Dermis microvascular lymphatic vessel endothelial cell (primary cell): ENCODE results near the gene PWWP2B. TPM values are rescaled to one million over a fixed set of nuclear protein-coding genes. Genes with fewer than 3 reads are reported as not detected.

Source experiments
- DNase-seq, 2 donors: peaks; one replicate each; pipeline versions ENCODE4 v3.0.0 to v3.0.0-alpha.2; 2010; ENCODE audit warnings: low read depth in 2 of 2
- total RNA-seq: library from RNA; depleted of rRNA; stranded (reverse); fragments of >200 nt; gene quantifications from 2 replicates; pipeline ENCODE4 v1.2.1, GENCODE V29; 2014

The PWWP2B gene
- 9.4 and 13.5 TPM in 2 replicates for total RNA-seq

- DNase-seq: peak in 1 of 2 donors; percentile 49
These were observed at the start of gene PWWP2B for GRCh38 chr10:132397036-132397541. Gene PWWP2B, plus strand, starts transcription at chr10:132397200. Its CDS starts 27 bp downstream, at chr10:132397227.

DNA sequence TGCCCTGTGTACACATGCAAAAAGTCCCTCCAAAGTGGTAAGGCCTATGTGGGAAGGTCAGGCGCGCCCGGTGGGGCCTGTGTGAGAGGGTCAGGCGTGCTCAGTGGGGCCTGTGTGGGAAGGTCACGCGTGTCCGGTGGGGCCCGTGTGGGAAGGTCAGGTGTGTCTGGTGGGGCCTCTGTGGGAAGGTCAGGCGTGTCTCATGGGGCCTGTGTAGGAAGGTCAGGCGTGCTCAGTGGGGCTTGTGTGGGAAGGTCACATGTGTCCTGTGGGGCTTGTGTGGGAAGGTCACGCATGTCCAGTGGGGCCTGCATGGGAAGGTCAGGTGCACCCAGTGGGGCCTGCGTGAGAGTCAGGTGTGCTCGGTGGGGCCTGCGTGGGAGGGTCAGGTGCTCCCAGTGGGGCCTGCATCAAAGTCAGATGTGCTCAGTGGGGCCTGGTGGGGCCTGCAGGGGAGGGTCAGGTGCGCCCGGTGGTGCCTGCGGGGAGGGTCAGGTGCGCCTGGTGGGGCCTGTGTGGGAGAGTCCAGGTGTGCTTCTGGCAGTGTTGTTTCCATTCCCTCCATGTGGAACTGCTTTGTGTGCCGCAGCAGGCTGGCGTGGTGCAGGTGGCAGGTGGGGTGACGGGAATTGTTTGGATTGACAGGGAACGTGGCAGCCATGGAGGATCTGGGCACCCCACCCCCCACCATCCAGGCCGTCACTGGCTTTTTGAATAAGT is 49.6 kb upstream of the PWWP2B start:
- no peak for DNase-seq

DNA sequence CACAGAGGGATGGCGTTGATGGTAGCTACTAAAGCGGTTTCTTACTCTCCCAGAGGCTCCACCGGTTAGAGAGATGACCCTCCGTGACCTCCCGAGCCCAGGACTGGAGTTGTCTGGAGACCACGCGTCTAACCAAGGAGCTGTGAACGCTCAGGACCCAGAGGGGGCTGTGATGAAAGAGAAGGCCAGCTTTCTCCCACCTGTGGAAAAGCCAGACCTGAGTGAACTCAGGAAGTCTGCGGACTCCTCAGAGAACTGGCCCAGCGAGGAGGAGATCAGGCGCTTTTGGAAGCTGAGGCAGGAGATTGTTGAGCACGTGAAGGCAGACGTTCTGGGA is 49.1 kb upstream of the PWWP2B start:
- no peak for DNase-seq

- DNase-seq: no peak
These were observed 47.2 kb upstream of the PWWP2B start for GRCh38 chr10:132349766-132350165.

DNA sequence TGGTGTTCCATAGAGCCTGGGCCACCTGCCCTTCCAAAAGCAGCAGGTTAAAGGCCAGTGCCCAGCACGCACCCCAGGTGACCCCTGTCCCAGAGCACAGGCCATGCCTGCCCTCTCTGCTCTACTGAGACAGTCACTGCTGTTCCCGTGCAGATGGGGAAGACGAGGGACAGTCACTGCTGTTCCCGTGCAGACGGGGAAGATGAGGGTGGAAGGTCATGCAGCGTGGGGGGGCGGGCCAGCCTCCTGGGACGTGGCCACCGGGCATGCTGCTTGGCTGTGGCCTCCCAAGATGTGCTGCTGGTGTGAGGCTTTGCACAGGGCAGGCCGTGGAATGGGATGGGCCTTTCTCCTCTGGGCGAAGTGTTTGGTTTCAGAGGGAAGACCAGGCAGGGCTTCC is 46.6 kb upstream of the PWWP2B start:
- DNase-seq: no peak

GRCh38 chr10:132350946-132351345 is 46.1 kb upstream of the PWWP2B start:
- no peak for DNase-seq

DNA sequence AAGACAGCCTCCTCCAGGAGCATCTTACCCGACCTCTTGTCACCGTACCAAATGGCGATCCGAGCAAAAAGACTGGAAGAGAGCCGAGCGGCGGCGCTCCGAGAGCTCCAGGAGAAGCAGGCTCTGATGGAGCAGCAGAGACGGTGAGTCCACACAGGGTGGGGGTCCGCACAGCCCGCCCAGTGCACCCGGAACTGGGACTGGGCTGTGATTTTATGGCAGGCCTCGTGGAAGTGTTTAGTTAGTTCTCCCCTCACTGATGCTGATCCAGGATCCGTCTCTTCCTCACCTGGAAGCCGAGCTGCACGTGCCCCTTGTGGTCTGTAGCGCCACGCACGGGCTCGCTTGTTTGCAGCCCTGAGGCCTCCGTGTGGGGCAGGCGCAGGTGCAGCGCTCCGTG is 45.4 kb upstream of the PWWP2B start:
- no peak for DNase-seq

- DNase-seq: peak; percentile 16 to 59
These were observed 44.3 kb upstream of the PWWP2B start for GRCh38 chr10:132352462-132353308.

- DNase-seq: no peak
These were observed 43.3 kb upstream of the PWWP2B start for GRCh38 chr10:132353456-132354355.

DNA sequence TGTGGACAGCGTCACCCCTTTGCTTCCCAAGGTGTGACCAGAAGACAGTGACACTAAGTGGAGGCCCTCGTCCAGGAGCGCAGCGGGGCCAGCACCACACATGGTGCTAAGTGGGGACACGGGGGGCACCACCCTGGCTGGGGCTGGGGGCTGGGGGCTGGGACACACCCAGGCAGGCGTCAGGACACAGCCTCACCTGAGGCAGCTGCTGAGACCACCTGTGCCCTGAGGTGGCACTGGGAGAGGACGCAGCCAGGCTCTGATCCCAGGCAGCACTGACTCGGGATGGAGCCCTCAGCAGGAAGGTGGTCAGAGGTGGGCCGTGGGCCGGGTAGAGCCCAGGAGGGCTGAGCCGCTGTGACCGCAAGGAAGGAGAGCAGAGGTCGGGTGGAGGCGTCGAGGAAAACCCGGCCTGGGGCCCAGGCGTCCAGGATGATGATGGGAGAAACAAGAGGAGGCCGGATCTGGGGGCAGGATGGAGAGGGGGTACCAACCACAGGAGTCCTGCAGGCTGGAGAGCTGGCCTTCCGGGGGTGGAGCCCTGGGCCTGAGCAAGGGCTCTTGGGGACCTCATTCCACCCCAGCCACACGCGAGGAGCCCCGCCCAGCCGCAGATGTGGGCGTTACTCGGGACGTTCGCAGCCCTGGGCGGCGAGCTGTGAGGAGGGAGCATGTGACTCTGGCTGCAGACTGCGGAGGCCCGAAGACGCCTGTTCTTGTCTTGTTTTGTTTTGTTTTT is 42.5 kb upstream of the PWWP2B start:
- no peak for DNase-seq

DNA sequence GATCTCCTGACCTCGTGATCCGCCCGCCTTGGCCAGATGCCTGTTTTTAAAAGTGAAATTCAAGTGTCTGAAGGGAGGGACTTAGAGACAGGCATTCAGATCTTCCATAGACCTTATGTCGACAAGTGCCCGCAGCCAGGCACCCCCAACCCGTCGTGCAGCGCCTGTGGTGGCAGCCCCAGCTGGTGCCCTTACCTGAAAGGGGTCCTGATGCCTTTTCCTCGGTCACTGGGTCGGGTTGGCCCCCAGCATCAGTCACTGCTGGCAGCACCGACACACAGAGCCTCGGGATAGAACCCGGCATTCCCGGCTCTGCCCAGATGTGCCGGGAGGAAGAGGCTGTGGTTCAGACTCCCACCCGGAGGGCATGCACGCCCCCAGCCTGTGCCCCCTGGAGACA is 41.7 kb upstream of the PWWP2B start:
- DNase-seq: no peak

- DNase-seq: no peak
These were observed 41.2 kb upstream of the PWWP2B start for GRCh38 chr10:132355754-132356153.

DNA sequence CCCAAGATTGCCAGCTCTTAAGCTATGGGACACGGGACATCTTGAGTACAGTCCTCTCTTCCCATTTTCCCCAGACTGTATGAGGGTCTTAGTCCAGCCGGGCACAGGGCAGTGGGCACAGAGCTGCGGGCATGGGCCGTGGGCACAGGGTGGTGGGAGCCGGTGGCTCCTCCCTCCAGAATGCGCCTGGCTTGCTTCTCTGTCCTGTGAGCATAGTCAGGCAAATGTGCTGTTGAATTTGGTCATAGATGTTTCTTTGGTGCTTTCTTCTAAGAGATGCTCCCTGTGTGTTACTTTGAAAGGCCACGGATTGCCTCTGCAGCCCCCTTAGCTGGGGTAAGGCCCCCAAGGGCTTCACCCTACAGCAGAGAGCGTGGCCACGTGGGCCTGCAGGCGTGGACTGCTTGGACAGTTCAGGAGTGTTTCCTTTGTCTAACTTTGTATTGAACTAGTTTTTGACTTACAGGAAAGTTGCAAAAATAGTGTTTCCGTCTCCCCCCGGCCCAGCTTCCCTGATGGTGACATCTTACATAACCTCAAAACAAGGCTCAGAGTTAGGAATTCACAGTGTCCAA is 40.3 kb upstream of the PWWP2B start:
- DNase-seq: no peak

GRCh38 chr10:132357286-132358058 is 39.5 kb upstream of the PWWP2B start:
- no peak for DNase-seq

DNA sequence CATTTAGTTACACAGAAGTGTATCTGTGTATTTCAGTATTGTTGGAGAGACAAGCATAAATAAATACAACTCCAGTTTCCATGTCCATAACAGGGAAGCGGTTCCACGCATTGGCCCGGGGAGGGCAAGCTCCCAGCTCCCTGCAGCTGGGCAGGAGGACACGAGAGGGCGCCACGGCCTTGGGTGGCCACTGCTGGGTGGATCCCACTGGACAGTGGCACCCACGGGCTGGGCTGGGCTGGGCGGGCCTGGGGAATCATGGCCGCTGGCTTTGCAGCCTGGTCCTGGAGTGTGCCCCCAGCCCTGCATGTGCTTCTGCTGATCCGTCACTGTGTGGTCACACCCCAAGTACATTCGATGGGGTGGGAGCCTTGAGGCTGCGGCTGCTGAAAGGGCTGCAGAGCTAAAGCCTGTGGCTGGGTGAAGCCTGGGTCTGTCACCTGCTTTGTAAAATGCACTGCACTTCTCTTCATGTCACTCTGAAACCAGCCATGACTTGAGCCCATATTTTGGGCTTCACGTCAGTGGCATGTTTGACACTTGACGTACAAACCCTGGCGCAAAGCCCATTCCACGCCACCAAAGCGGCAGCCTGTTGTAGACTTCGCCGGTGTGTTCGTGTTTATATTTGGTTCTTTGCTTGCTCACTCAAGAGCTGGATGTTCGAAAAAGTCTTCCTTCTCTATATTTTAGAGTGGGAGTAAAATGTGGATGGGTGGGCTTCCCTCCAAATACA is 37.5 kb upstream of the PWWP2B start:
- no peak for DNase-seq

- DNase-seq: no peak
These were observed 36.1 kb upstream of the PWWP2B start for GRCh38 chr10:132360766-132361447.

DNA sequence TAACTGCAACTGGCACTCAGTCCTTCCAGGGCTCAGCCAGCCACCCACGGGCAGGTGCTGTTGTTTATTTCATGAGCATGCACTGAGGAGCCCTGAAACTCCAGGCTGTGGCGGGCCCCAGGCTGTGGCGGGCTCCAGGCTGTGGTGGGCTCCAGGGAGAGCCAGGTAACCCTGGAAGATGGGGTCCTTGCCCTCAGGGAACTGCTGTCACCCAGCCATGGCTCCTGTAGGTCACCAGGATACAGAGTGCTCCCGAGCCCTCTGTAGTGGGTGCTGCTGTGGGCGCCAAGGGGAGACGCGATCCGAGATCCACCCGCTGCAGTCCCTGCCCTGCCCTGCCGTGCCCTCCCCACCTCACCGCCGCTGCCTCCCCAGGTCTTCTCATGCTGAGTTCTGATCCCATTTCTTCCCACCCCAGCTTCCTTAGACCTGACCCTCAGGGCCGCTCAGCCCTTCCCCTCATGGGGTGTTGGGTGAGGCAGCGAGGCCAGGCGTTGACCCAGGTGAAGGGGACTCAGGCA is 35.4 kb upstream of the PWWP2B start:
- DNase-seq: no peak

GRCh38 chr10:132362151-132362611 is 34.8 kb upstream of the PWWP2B start:
- DNase-seq: no peak
